Measurements from ENCODE around the gene TP53INP2.
A peak's percentile ranks its signal among the peaks of the same experiment; 100 is the strongest.

TP53INP2 gene

GRCh38 chr20:34693414-34693813 lies 10.7 kb upstream of the TP53INP2 start:
- H3K27ac Mint-ChIP-seq = no peak overlapping the region
- no peaks in the 10 kb centered on the region for H3K27me3 Mint-ChIP-seq (ENCODE audit: low read depth)
- no peaks in the 10 kb centered on the region for H3K36me3 Mint-ChIP-seq (ENCODE audit: low read depth)
- no peaks in the 10 kb centered on the region for H3K9me3 Mint-ChIP-seq
- H3K4me3 Mint-ChIP-seq = no peak overlapping the region
- H3K4me1 Mint-ChIP-seq (ENCODE audit: low read depth) = no peaks in the 10 kb centered on the region

GRCh38 chr20:34701405-34702085 lies 2.6 kb upstream of the TP53INP2 start:
- Mint-ChIP-seq H3K4me3 (peak overlapping the region; percentile 22), H3K36me3 (ENCODE audit: low read depth) (no peaks in the 10 kb centered on the region), H3K27ac (no peak overlapping the region), H3K4me1 (ENCODE audit: low read depth) (peaks cover 22% of the 10 kb centered on the region), H3K27me3 (ENCODE audit: low read depth) (peaks cover 18% of the 10 kb centered on the region), H3K9me3 (no peaks in the 10 kb centered on the region)

- peak overlapping the region; percentile 96 for H3K4me3 Mint-ChIP-seq
Measured at GRCh38 chr20:34703061-34703423, 1.1 kb upstream of the TP53INP2 start.

GRCh38 chr20:34703424-34704176 lies 544 bp upstream of the TP53INP2 start:
- Mint-ChIP-seq H3K4me3 (peak overlapping the region; percentile 96), H3K36me3 (ENCODE audit: low read depth) (no peaks in the 10 kb centered on the region), H3K9me3 (no peaks in the 10 kb centered on the region), H3K27ac (peak overlapping the region; percentile 96), H3K27me3 (ENCODE audit: low read depth) (peaks cover 18% of the 10 kb centered on the region), H3K4me1 (ENCODE audit: low read depth) (peaks cover 32% of the 10 kb centered on the region)

More at GRCh38 chr20:34703061-34703423, 1.1 kb upstream of the TP53INP2 start:
- peak overlapping the region; percentile 96 for H3K27ac Mint-ChIP-seq
- peaks cover 18% of the 10 kb centered on the region for H3K27me3 Mint-ChIP-seq (ENCODE audit: low read depth)
- peaks cover 27% of the 10 kb centered on the region for H3K4me1 Mint-ChIP-seq (ENCODE audit: low read depth)
- H3K36me3 Mint-ChIP-seq (ENCODE audit: low read depth) = no peaks in the 10 kb centered on the region
- no peaks in the 10 kb centered on the region for H3K9me3 Mint-ChIP-seq

- peak overlapping the region; percentile 95 for H3K27ac Mint-ChIP-seq
- H3K9me3 Mint-ChIP-seq = no peaks in the 10 kb centered on the region
- H3K4me3 Mint-ChIP-seq = peak overlapping the region; percentile 89
- H3K36me3 Mint-ChIP-seq (ENCODE audit: low read depth) = no peaks in the 10 kb centered on the region
- peaks cover 34% of the 10 kb centered on the region for H3K4me1 Mint-ChIP-seq (ENCODE audit: low read depth)
- H3K27me3 Mint-ChIP-seq (ENCODE audit: low read depth) = peaks cover 18% of the 10 kb centered on the region
Measured at GRCh38 chr20:34705008-34705396, 858 bp downstream of the TP53INP2 start.

- Mint-ChIP-seq H3K27ac (peak overlapping the region; percentile 95), H3K4me3 (peak overlapping the region; percentile 89), H3K27me3 (ENCODE audit: low read depth) (peaks cover 23% of the 10 kb centered on the region), H3K9me3 (no peaks in the 10 kb centered on the region), H3K36me3 (ENCODE audit: low read depth) (peaks cover 1% of the 10 kb centered on the region), H3K4me1 (ENCODE audit: low read depth) (peaks cover 39% of the 10 kb centered on the region)
Measured at GRCh38 chr20:34705397-34706301, 1.5 kb downstream of the TP53INP2 start.

DNA sequence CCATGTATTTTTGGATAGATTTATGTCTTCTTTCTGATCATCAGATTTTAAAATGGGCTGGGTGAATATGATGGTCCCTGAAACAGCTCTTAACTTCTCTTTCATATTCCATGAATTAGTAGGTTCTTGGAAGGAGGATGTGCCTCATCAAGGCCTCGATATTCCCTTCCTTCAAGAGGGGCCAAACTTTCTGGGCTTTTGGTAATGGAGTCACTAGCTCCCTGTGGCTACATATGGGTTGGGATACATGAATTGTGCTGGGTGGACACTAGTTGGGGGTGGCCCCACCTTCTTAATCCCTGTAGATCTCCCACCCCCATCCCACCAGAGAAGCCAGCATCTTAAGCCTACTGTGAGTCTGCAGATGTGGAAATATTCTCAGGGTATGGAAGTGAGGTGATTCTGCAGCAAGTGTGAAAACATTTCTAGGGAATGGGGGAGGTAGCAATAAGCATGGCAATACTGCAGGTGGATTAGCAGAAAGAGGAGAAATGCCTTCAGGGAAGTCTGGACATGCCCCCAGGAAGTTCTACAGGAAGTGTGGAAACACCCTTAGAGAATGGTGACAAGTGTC lies 2.2 kb downstream of the TP53INP2 start:
- Mint-ChIP-seq H3K27me3 (ENCODE audit: low read depth) (peaks cover 28% of the 10 kb centered on the region), H3K4me3 (peak overlapping the region; percentile 0), H3K9me3 (no peaks in the 10 kb centered on the region), H3K4me1 (ENCODE audit: low read depth) (peaks cover 40% of the 10 kb centered on the region), H3K36me3 (ENCODE audit: low read depth) (peaks cover 3% of the 10 kb centered on the region), H3K27ac (peak overlapping the region; percentile 1)

- Mint-ChIP-seq H3K4me1 (ENCODE audit: low read depth) (peaks cover 40% of the 10 kb centered on the region), H3K4me3 (no peak overlapping the region), H3K27me3 (ENCODE audit: low read depth) (peaks cover 23% of the 10 kb centered on the region), H3K27ac (peak overlapping the region; percentile 1), H3K9me3 (no peaks in the 10 kb centered on the region), H3K36me3 (ENCODE audit: low read depth) (peaks cover 3% of the 10 kb centered on the region)
Measured at GRCh38 chr20:34706912-34707784, 3.0 kb downstream of the TP53INP2 start.

DNA sequence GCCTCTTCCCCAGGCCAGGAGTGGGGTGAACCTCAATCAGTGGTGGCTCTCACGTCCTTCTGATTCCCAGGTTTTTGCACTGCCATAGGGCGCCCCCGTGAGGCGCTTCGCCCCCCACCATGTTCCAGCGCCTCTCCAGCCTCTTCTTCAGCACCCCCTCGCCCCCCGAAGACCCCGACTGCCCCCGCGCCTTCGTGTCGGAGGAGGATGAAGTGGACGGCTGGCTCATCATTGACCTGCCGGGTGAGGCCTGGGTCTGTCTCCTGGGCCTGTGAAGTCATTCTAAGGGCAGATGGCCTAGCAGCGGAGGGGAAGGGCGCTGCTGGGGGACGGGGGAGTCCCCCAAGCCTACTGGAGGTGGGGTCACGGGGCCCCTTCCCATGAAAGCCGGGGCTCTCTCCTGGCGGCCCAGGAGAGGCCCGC lies 4.5 kb downstream of the TP53INP2 start:
- no peaks in the 10 kb centered on the region for H3K9me3 Mint-ChIP-seq
- H3K27ac Mint-ChIP-seq = peak overlapping the region; percentile 60
- H3K27me3 Mint-ChIP-seq (ENCODE audit: low read depth) = peaks cover 10% of the 10 kb centered on the region
- peaks cover 9% of the 10 kb centered on the region for H3K36me3 Mint-ChIP-seq (ENCODE audit: low read depth)
- peaks cover 31% of the 10 kb centered on the region for H3K4me1 Mint-ChIP-seq (ENCODE audit: low read depth)
- H3K4me3 Mint-ChIP-seq = peak overlapping the region; percentile 65

DNA sequence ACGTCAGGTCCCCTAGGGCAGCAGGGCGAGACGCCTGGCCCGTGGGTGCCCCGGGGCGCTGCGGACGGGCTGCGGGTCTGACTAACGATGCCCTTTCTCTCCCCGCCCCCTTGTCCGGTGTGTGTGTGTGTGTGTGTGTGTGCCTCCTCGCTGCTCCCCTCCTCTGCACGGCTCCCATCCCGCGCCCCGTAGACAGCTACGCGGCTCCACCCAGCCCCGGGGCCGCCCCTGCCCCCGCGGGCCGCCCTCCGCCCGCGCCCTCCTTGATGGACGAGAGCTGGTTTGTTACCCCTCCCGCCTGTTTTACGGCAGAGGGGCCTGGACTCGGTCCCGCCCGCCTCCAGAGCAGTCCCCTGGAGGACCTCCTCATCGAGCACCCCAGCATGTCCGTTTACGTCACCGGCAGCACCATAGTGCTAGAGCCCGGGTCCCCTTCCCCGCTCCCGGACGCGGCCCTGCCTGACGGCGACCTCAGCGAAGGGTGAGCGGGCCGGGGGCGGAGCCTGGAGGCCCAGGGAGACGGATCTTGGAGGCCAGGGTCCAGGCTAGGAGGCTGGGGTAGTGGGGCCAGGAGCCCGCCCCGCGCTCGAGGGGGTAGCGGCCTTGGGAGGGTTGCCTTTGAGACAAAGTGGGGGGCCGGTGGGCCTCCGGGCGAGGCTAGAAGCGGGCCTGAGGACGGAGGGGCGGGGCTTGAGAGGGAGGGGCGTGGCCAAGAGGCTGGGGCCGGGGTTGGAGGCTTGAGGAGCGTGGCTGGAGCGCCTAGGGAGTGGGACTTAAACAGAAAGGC lies 5.1 kb downstream of the TP53INP2 start:
- peaks cover 10% of the 10 kb centered on the region for H3K27me3 Mint-ChIP-seq (ENCODE audit: low read depth)
- H3K4me3 Mint-ChIP-seq = peak overlapping the region; percentile 82
- H3K27ac Mint-ChIP-seq = peak overlapping the region; percentile 82
- H3K36me3 Mint-ChIP-seq (ENCODE audit: low read depth) = peaks cover 11% of the 10 kb centered on the region
- H3K9me3 Mint-ChIP-seq = no peaks in the 10 kb centered on the region
- peaks cover 29% of the 10 kb centered on the region for H3K4me1 Mint-ChIP-seq (ENCODE audit: low read depth)

DNA sequence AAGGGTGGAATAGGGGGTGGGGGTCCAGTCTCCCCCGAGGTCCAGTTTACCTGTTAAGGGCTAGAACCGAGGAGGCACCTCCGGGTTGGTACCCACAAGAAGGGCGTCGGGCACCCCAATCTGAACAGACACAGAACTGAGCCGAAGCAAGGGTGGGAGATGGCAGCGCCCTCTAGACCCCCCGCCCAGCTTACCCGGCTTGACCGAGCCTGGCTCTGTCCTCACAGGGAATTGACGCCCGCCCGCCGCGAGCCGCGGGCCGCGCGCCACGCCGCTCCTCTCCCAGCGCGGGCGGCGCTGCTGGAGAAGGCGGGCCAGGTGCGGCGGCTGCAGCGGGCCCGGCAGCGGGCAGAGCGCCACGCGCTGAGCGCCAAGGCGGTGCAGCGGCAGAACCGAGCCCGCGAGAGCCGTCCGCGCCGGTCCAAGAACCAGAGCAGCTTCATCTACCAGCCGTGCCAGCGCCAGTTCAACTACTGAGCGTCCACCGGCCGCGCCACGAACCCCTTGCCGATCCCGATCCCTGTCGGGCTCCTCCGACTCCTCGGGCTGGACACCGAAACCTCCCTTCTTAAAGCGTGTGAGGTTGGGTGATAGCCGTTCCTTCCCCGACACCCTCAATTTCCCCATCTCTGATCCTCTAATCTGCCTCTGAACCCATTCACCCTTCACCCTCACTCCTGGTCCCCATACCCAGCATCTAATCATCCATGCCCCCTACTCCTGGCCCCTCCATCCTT lies 5.9 kb downstream of the TP53INP2 start:
- Mint-ChIP-seq H3K9me3 (no peaks in the 10 kb centered on the region), H3K4me1 (ENCODE audit: low read depth) (peaks cover 26% of the 10 kb centered on the region), H3K4me3 (peak overlapping the region; percentile 88), H3K27me3 (ENCODE audit: low read depth) (peaks cover 10% of the 10 kb centered on the region), H3K36me3 (ENCODE audit: low read depth) (peaks cover 13% of the 10 kb centered on the region), H3K27ac (peak overlapping the region; percentile 82)

DNA sequence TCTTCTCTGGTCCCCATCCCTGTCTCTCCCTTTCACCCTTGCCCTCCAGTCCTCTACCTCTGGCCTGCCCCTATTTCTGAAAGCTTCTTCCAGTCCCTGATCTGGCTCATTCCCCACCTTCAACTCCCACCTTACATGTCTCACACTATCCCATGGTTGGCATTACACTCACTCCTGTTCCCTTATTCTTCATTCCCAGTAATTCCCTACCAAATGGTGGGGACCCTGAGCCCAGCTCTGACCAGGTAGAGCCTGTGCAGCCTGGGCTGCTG lies 6.4 kb downstream of the TP53INP2 start:
- Mint-ChIP-seq H3K27ac (peak overlapping the region; percentile 67), H3K36me3 (ENCODE audit: low read depth) (peaks cover 16% of the 10 kb centered on the region), H3K27me3 (ENCODE audit: low read depth) (peaks cover 10% of the 10 kb centered on the region), H3K9me3 (no peaks in the 10 kb centered on the region), H3K4me3 (peak overlapping the region; percentile 88), H3K4me1 (ENCODE audit: low read depth) (peaks cover 24% of the 10 kb centered on the region)
